Heart left ventricle (tissue), 13 donors: ENCODE measurements around the gene ALDH4A1.

Source experiments
- POLR2A ChIP-seq, 2 donors: fragments of 450-650 bp; IDR thresholded peaks; one replicate each; pipeline ENCODE4 v1.6.1; 2017; ENCODE audit warnings: antibody characterized with exemption in 2 of 2, mild to moderate bottlenecking in 2 of 2, moderate library complexity in 2 of 2
- TF ChIP-seq, protein P1 (sequence below), 12 donors: fragments of 200-600 bp; sonication (generic) in 4 of 12; IDR thresholded peaks; one replicate each; pipeline versions ENCODE4 v1.5.0 to v1.8.0; 2018 to 2022; ENCODE audit warnings: antibody characterized with exemption in 12 of 12, mild to moderate bottlenecking in 5 of 12
- donor health status: ischemic (EF 13 %, LVEDD 7.1; RV severe dilation, severe dysfunction).
- donor health status: DM: no; HTN: yes; CAD: no.
- donor health status: DM: no; HTN: no; CAD: no.
- donor health status: ischemic (EF 25% LVEDD 6.9; RV normal size, moderate dysfunction).
- donor health status: ischemic (EF 25% LVEDD 5.7; RV mildly dilated, moderate dysfunction).
- donor health status: ischemic (EF 35%, LVEDD 5.7; RV mildly dilated, moderate dysfunction).
- donor health status: nonischemic (EF 11% LVEDD 7.7; RV severe dilation, severe dysfunction).
- donor health status: DM: yes; HTN: yes; CAD: no.
- donor health status: PGD.
- donor health status: ischemic (EF 29% LVEDD 5.4; RV normal size, mild dysfunction).
- donor health status: nonischemic (EF 23%, LVEDD 6.1; RV moderate dilation, normal function).

DNA sequence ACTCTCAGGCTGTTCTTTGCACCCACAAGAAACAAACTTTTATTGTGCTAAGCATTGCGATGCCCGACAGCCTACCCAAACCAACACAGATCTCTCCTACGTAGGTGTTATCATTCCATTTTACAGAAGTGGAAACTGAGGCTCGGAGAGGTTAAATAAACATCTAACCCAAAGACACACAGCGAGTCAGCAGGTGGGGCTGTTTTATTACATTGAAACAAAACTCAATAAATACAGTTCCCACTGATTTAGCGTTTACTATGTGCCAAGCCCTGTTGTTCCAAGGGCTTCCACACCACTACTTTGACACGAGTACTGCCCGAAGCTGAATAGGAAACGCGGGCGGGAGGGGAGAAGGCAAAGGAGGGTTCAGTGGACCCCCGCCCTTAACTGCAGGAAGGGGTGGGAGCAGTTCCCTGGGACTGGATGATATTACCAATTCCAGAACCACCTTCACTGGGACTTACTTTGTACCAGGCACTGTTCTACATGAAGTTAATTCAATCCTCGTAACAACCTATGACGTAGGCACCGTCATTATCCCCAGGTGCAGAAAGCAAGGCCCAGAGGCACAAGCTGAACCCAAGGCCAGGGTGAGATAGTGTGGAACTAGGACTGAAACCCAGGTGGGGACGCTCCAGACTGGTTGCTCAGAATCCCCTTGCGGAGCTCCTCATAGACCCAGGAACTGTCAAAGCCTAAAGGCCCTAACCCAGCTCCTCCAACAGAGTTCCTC, 19.3 kb upstream of the ALDH4A1 start:
- no peak for TF ChIP-seq POLR2A (IDR thresholded peaks at IDR 0.05)
- TF ChIP-seq, protein P1, sequence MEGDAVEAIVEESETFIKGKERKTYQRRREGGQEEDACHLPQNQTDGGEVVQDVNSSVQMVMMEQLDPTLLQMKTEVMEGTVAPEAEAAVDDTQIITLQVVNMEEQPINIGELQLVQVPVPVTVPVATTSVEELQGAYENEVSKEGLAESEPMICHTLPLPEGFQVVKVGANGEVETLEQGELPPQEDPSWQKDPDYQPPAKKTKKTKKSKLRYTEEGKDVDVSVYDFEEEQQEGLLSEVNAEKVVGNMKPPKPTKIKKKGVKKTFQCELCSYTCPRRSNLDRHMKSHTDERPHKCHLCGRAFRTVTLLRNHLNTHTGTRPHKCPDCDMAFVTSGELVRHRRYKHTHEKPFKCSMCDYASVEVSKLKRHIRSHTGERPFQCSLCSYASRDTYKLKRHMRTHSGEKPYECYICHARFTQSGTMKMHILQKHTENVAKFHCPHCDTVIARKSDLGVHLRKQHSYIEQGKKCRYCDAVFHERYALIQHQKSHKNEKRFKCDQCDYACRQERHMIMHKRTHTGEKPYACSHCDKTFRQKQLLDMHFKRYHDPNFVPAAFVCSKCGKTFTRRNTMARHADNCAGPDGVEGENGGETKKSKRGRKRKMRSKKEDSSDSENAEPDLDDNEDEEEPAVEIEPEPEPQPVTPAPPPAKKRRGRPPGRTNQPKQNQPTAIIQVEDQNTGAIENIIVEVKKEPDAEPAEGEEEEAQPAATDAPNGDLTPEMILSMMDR (IDR thresholded peaks at IDR 0.05): peak in 7 of 12 donors; percentile 12 to 48 (median 28)
